DND-41 (cell line): ENCODE results near the gene PDE4D.

Experiments
- EZH2 ChIP-seq: IDR thresholded peaks from 3 replicates; pipeline ENCODE4 v1.6.1; 2012; ENCODE audit warnings: borderline replicate concordance, low read depth, mild to moderate bottlenecking, moderate library complexity, low read length, inconsistent platforms; ENCODE audit not compliant: severe bottlenecking
- TF ChIP-seq, protein P1 (sequence below): IDR thresholded peaks from 2 replicates; pipeline ENCODE4 v1.5.1; 2012; ENCODE audit warnings: borderline replicate concordance, low read length, moderate library complexity, mild to moderate bottlenecking; ENCODE audit not compliant: poor library complexity, severe bottlenecking; ENCODE audit errors: extremely low read depth

DNA sequence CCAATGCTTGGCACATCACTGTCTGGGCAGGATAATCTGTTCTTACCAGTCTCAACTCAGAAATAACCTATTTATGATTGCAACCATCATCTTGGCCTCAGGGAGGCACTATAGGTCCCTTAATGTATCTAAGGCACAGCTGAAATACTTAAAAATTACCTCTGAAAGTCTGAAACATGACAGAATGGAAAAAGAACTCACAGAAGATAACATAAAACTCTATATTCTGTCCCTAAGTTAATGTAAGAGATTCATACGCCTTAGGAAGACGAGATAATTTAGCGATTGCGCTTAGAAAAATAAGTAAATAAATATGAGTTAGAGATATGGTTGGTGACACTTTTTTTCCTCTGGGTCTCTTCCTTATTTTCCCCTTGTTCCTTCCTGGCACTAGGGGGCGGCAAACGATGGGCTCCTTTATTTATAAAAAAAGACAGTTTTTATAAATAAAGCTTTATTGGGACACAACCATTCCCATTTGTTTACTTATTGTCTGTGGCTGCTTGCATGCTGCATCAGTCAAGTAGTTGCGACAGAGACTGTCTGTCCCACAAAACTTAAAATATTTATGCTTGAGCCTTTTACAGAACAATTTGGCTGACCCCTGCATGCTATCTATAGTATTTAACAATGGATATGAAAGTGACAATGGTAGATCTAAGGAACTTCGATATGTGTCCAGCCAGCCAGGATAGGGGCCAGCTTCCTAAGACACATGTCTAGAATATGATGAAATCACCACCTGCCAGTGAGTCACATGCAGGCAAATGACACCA lies 79.6 kb downstream of the PDE4D start:
- TF ChIP-seq, protein P1, sequence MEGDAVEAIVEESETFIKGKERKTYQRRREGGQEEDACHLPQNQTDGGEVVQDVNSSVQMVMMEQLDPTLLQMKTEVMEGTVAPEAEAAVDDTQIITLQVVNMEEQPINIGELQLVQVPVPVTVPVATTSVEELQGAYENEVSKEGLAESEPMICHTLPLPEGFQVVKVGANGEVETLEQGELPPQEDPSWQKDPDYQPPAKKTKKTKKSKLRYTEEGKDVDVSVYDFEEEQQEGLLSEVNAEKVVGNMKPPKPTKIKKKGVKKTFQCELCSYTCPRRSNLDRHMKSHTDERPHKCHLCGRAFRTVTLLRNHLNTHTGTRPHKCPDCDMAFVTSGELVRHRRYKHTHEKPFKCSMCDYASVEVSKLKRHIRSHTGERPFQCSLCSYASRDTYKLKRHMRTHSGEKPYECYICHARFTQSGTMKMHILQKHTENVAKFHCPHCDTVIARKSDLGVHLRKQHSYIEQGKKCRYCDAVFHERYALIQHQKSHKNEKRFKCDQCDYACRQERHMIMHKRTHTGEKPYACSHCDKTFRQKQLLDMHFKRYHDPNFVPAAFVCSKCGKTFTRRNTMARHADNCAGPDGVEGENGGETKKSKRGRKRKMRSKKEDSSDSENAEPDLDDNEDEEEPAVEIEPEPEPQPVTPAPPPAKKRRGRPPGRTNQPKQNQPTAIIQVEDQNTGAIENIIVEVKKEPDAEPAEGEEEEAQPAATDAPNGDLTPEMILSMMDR = peak; percentile 66
- TF ChIP-seq EZH2 = no peak
